ENCODE data around the gene BLTP3B.

DNA sequence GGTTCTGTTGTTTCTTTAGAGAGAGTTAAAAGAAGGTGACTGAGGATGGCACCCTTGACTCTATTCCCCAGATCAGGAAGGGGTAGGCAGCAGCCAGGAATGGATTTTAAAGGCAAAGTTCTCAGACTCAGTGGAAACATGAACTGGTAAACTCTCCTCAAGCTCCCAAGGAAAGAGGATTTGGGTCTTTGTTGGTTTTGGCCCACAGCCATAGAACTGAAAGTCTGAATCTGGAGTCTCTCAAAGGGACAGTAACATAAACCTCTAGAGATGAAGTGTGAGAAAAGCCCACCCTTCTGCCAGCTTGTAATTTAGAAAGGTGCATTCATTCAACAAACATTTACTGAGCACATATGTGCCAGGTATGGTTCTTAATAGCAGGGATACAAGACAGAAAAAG, 28.6 kb upstream of the BLTP3B start:
- TF ChIP-seq GATA3 (IDR thresholded peaks at IDR 0.05; ENCODE audit: low read depth, low read length), result no peak
- TF ChIP-seq GATA2 (IDR thresholded peaks at IDR 0.05; ENCODE audit: low read depth, low read length), result no peak
